ENCODE results near the gene RUBCNL. TPM values are rescaled to one million over a fixed set of nuclear protein-coding genes. Genes with fewer than 3 reads are reported as not detected.

RUBCNL gene
- total RNA-seq, 1 experiment from 2014 or later, result not detected

- Histone ChIP-seq H3K4me2 (ENCODE audit: low read length) (no peak overlapping the region), H3K79me2 (ENCODE audit: low read length) (no peaks in the 10 kb centered on the region), H3K4me3 (ENCODE audit: low read length) (no peak overlapping the region), H3K27me3 (ENCODE audit: low read length) (no peaks in the 10 kb centered on the region), H3K9me3 (ENCODE audit: low read length) (no peaks in the 10 kb centered on the region), H3F3A (ENCODE audit: low read length, unreplicated experiment) (no peaks in the 10 kb centered on the region), H3K4me1 (ENCODE audit: insufficient read depth, low read length) (no peaks in the 10 kb centered on the region), H3K9me2 (replicated peaks; ENCODE audit: low read length) (no peaks in the 10 kb centered on the region), H3K9ac (ENCODE audit: low read length) (no peak overlapping the region), H2AFZ (ENCODE audit: low read length) (no peak overlapping the region), H3K36me3 (ENCODE audit: low read depth, low read length) (no peaks in the 10 kb centered on the region), H4K20me1 (ENCODE audit: low read length) (no peaks in the 10 kb centered on the region), H3K27ac (ENCODE audit: low read length) (no peak overlapping the region)
- TF ChIP-seq CTCF (conservative IDR thresholded peaks at IDR 0.05; ENCODE audit: low read depth, low read length) (no peak), EZH2phosphoT487 (IDR thresholded peaks at IDR 0.05; ENCODE audit: borderline replicate concordance, low read length) (no peak), EZH2 (IDR thresholded peaks at IDR 0.05; ENCODE audit: low read length, unreplicated experiment) (no peak)
- ATAC-seq (no peak), DNase-seq (no peak)
- POLR2A ChIA-PET (ENCODE audit: unreplicated experiment), result no interaction called here
- intact Hi-C loops (cut with micrococcal nuclease), result no loop called here
- CTCF ChIA-PET, result no interaction called here
- BruUV-seq (replicated peaks), result no TSS peak
These were observed 4.8 kb downstream of the RUBCNL start for GRCh38 chr13:46382224-46382623.

- H3K9me2 ChIP-seq (replicated peaks; ENCODE audit: low read length), result no peaks in the 10 kb centered on the region
- DNase-seq (no peak), ATAC-seq (no peak)
- no peaks in the 10 kb centered on the region for H3K36me3 ChIP-seq (ENCODE audit: low read depth, low read length)
- no peaks in the 10 kb centered on the region for H3F3A ChIP-seq (ENCODE audit: low read length, unreplicated experiment)
- H3K9ac ChIP-seq (ENCODE audit: low read length), result no peak overlapping the region
- ChIA-PET POLR2A (ENCODE audit: unreplicated experiment) (no interaction called here), CTCF (no interaction called here)
- no peak for TF ChIP-seq CTCF (conservative IDR thresholded peaks at IDR 0.05; ENCODE audit: low read depth, low read length)
- TF ChIP-seq EZH2 (IDR thresholded peaks at IDR 0.05; ENCODE audit: low read length, unreplicated experiment), result no peak
- TF ChIP-seq EZH2phosphoT487 (IDR thresholded peaks at IDR 0.05; ENCODE audit: borderline replicate concordance, low read length), result no peak
- no peak overlapping the region for H3K4me2 ChIP-seq (ENCODE audit: low read length)
- no TSS peak for BruUV-seq (replicated peaks)
- no peaks in the 10 kb centered on the region for H3K79me2 ChIP-seq (ENCODE audit: low read length)
- H3K27ac ChIP-seq (ENCODE audit: low read length), result no peak overlapping the region
- no peaks in the 10 kb centered on the region for H3K27me3 ChIP-seq (ENCODE audit: low read length)
- intact Hi-C loops (cut with micrococcal nuclease), result no loop called here
- H2AFZ ChIP-seq (ENCODE audit: low read length), result no peak overlapping the region
- no peaks in the 10 kb centered on the region for H3K4me1 ChIP-seq (ENCODE audit: insufficient read depth, low read length)
- H3K9me3 ChIP-seq (ENCODE audit: low read length), result no peaks in the 10 kb centered on the region
- no peaks in the 10 kb centered on the region for H4K20me1 ChIP-seq (ENCODE audit: low read length)
- H3K4me3 ChIP-seq (ENCODE audit: low read length), result no peak overlapping the region
These were observed 6.8 kb downstream of the RUBCNL start for GRCh38 chr13:46380242-46380641.

DNA sequence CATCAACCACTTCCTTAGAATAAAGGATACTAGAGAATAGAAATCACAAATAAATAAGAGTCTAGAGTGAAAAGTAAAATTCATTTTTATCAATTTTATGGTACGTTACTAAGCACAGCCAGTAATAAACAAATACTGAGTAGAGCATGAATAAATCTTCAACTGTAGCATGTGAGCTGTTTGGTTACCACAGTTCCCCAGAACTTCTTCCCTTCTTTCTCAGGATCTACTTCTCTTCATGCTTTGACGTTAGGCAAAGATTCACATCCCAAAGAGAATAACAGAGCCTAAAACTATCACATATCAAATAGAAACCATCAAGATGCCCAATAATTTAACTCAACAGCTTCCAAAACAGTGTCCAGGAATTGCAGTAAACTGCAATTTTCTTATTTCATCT is 7.4 kb downstream of the RUBCNL start:
- TF ChIP-seq EZH2phosphoT487 (IDR thresholded peaks at IDR 0.05; ENCODE audit: borderline replicate concordance, low read length) (no peak), EZH2 (IDR thresholded peaks at IDR 0.05; ENCODE audit: low read length, unreplicated experiment) (no peak), CTCF (conservative IDR thresholded peaks at IDR 0.05; ENCODE audit: low read depth, low read length) (no peak)
- no peak overlapping the region for H3K4me2 ChIP-seq (ENCODE audit: low read length)
- H3F3A ChIP-seq (ENCODE audit: low read length, unreplicated experiment), result no peaks in the 10 kb centered on the region
- H3K4me3 ChIP-seq (ENCODE audit: low read length), result no peak overlapping the region
- no TSS peak for BruUV-seq (replicated peaks)
- CTCF ChIA-PET, result no interaction called here
- H3K27me3 ChIP-seq (ENCODE audit: low read length), result no peaks in the 10 kb centered on the region
- no peaks in the 10 kb centered on the region for H3K9me2 ChIP-seq (replicated peaks; ENCODE audit: low read length)
- intact Hi-C loops (cut with micrococcal nuclease), result no loop called here
- no peaks in the 10 kb centered on the region for H3K4me1 ChIP-seq (ENCODE audit: insufficient read depth, low read length)
- POLR2A ChIA-PET (ENCODE audit: unreplicated experiment), result no interaction called here
- H3K79me2 ChIP-seq (ENCODE audit: low read length), result no peaks in the 10 kb centered on the region
- no peak overlapping the region for H3K9ac ChIP-seq (ENCODE audit: low read length)
- H2AFZ ChIP-seq (ENCODE audit: low read length), result no peak overlapping the region
- ATAC-seq (no peak), DNase-seq (no peak)
- no peaks in the 10 kb centered on the region for H3K9me3 ChIP-seq (ENCODE audit: low read length)
- H3K36me3 ChIP-seq (ENCODE audit: low read depth, low read length), result no peaks in the 10 kb centered on the region
- H4K20me1 ChIP-seq (ENCODE audit: low read length), result no peaks in the 10 kb centered on the region
- no peak overlapping the region for H3K27ac ChIP-seq (ENCODE audit: low read length)

Measured in PC-3 (cell line).